Ovary (tissue), 10 donors: Measurements from ENCODE around the gene PMM2. TPM values are rescaled to one million over a fixed set of nuclear protein-coding genes. Genes with fewer than 3 reads are reported as not detected.
"Not testable (repeated sequence)": the region's sequence is repeated elsewhere in the genome, so short reads cannot be mapped to it uniquely, and the experiment has no call there.

Source experiments
- DNase-seq, 5 donors: peaks; one replicate each; pipeline ENCODE4 v3.0.0-alpha.2; 2019 to 2020
- H3K27ac ChIP-seq, 2 donors: fragments of 200-600 bp; one replicate each; pipeline versions ENCODE4 v1.5.1 to v1.8.0; 2019 to 2022
- H3K27me3 ChIP-seq: fragments of 200-600 bp; one replicate; pipeline ENCODE4 v1.8.0; 2022
- H3K36me3 ChIP-seq: fragments of 200-600 bp; sonication (generic); one replicate; pipeline ENCODE4 v1.5.1; 2019
- H3K4me1 ChIP-seq: one replicate; pipeline ENCODE4 v1.8.1; 2013; ENCODE audit warnings: mild to moderate bottlenecking, moderate library complexity; ENCODE audit not compliant: insufficient read depth
- H3K4me3 ChIP-seq: fragments of 200-600 bp; sonication (generic); one replicate; pipeline ENCODE4 v1.5.1; 2017
- H3K9me3 ChIP-seq, 2 donors: fragments of 200-600 bp in 1 of 2; sonication (generic) in 1 of 2; one replicate each; pipeline versions ENCODE4 v1.5.1 to v1.8.1; 2013 to 2019; ENCODE audit warnings: mild to moderate bottlenecking in 1 of 2, moderate library complexity in 1 of 2
- EP300 ChIP-seq: sonication (generic); formaldehyde crosslinking; IDR thresholded peaks from one replicate; pipeline ENCODE4 v1.6.1; 2017; ENCODE audit warnings: antibody characterized with exemption
- POLR2A ChIP-seq: fragments of 450-650 bp; IDR thresholded peaks from one replicate; pipeline ENCODE4 v1.6.1; 2017; ENCODE audit warnings: antibody characterized with exemption, mild to moderate bottlenecking, moderate library complexity
- WGBS, 3 donors: extraction: QIAGEN DNeasy Blood & Tissue Kit in 1 of 3; methylation state at CpG; one replicate each; pipeline versions ENCODE4 v1.1.5 to v1.1.7; 2013 to 2017; 5-methylcytosine and 5-hydroxymethylcytosine counted together
- intact Hi-C, 4 donors: fragments of 100-400 bp; cut with DNase I; formaldehyde crosslinking; loops; one replicate each; pipeline versions ENCODE4 v1.11.0 to v1.15.1; 2022 to 2023
- long read RNA-seq, 3 donors: library from polyadenylated mRNA in 2 of 3; unstranded in 2 of 3; transcript quantifications; one replicate each; pipeline ENCODE4 v2.0.0 and lab custom pipeline, GENCODE V29; 2021 to 2026
- polyA plus RNA-seq, 2 donors: library from polyadenylated mRNA; stranded (reverse); fragments of 200-250 nt in 1 of 2; fragments of 350-450 nt in 1 of 2; fragmentation: Illumina TruSeq in 1 of 2; extraction: RNeasy Lipid Tissue Mini Kit (QIAGEN cat#74804) in 1 of 2; gene quantifications; one replicate each; pipeline ENCODE4 v1.2.3, GENCODE V29; 2013 to 2014
- total RNA-seq, 7 donors: library from RNA; depleted of rRNA in 2 of 7; stranded (reverse); fragments of >200 nt in 2 of 7; fragmentation: NEBNext Ultra II Directional in 3 of 7; extraction: Animal tissue kit (Norgen Biotek cat#: 25700) in 3 of 7; gene quantifications; one replicate each; pipeline versions ENCODE4 v1.1.0 to v1.2.4, GENCODE V29; 2016 to 2023
- TF ChIP-seq, protein P1 (sequence below), 3 donors: fragments of 450-650 bp in 2 of 3; fragments of 200-600 bp in 1 of 3; IDR thresholded peaks; one replicate each; pipeline versions ENCODE4 v1.5.1 to v1.8.0; 2016 to 2022; ENCODE audit warnings: antibody characterized with exemption in 3 of 3, mild to moderate bottlenecking in 1 of 3
- donor health status: DM: no; HTN: no; CAD: no; lungs with moderate emphysema.
- donor health status: DM: no; HTN: no; CAD: no.
- donor health status: Bipolar disorder and iron deficiency.
- donor health status: DM: yes; HTN: yes; CAD: no.
- donor health status: DM: no; HTN: no; CAD: no.
- donor health status: DM: yes; HTN: yes; CAD: no.

The PMM2 gene
- total RNA-seq (10 to 100 TPM; 14.2 to 38.6 (median 23.1) TPM), polyA plus RNA-seq (10 to 100 TPM in 1 of 2 donors, 1 to 10 TPM in 1; 9.6 to 28.0 TPM)
- long read RNA-seq, donor 1, transcript PMM2-201 (8 exons, 2,313 nt): major isoform, 24 of 55 reads
- long read RNA-seq, donor 1, transcript PMM2-212 (7 exons, 986 nt): minor isoform, 5 of 55 reads
- long read RNA-seq, donor 1, partial matches to known transcripts: 1 of 55 reads
- long read RNA-seq, donor 1, other reads (novel, unspliced or antisense): 13 of 55 reads
- long read RNA-seq, donor 2, full-length matches to known transcripts: 4 of 179 reads
- long read RNA-seq, donor 2, partial matches to known transcripts: 166 of 179 reads
- long read RNA-seq, donor 2, other reads (novel, unspliced or antisense): 9 of 179 reads
- long read RNA-seq, donor 3, transcript PMM2-201 (8 exons, 2,313 nt): major isoform, 18 of 25 reads
- long read RNA-seq, donor 3, partial matches to known transcripts: 0 of 25 reads
- long read RNA-seq, donor 3, other reads (novel, unspliced or antisense): 1 of 25 reads

DNA sequence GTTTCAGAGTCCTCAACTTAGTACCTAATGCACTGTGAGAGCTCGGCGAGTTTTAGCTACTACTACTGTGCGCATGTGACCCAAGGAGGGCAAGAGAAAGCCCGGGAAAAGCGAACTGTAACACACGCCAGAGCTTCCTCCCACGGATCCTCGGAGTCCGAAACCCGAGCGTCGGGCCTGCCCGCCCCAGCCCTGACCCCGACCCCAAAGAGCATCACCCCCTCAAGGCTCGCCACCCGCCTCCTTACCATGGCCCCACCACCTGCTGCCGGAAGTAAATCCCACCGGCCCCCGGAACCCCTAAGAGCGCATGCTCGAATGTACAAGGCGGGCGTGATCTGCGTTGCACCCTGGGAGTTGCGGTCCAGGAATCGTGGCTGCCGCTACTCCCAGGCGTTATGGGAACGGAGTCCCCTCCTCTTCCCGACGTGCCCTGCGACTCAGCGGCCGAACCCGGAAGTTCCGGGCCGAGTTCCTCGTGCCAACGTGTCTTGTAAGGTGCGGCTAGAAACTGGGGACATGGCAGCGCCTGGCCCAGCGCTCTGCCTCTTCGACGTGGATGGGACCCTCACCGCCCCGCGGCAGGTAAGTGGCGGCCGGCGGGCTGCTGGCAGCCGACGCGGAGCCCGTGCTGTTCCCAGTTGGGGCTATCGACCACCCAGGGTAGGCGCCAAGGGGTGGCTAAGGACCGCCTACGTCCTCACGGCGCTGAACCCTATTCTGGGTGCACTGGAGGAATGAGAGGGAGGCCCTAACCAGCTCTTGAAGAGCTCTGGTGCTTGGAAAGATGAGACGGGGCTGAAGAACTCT, at the start of gene PMM2, which contains the start of gene TMEM186:
PMM2 (plus strand) TSS at position 476 of the 810 bp plus-strand sequence; CDS start at position 520, 44 bp downstream.
TMEM186 (minus strand) TSS at position 276 of the 810 bp plus-strand sequence; CDS start at position 251, 25 bp downstream.
- Histone ChIP-seq H3K27me3 (no peaks in the 10 kb centered on the region), H3K4me1 (peaks cover 3% of the 10 kb centered on the region), H3K27ac (peak within 1 kb of the TSS in 1 of 2 donors; percentile 43), H3K36me3 (no peaks in the 10 kb centered on the region), H3K4me3 (peak within 1 kb of the TSS; percentile 94), H3K9me3 (no peaks in the 10 kb centered on the region)
- WGBS, 3 donors: 0% methylated on average over 61 of the region's 61 CpGs
- TF ChIP-seq, protein P1, sequence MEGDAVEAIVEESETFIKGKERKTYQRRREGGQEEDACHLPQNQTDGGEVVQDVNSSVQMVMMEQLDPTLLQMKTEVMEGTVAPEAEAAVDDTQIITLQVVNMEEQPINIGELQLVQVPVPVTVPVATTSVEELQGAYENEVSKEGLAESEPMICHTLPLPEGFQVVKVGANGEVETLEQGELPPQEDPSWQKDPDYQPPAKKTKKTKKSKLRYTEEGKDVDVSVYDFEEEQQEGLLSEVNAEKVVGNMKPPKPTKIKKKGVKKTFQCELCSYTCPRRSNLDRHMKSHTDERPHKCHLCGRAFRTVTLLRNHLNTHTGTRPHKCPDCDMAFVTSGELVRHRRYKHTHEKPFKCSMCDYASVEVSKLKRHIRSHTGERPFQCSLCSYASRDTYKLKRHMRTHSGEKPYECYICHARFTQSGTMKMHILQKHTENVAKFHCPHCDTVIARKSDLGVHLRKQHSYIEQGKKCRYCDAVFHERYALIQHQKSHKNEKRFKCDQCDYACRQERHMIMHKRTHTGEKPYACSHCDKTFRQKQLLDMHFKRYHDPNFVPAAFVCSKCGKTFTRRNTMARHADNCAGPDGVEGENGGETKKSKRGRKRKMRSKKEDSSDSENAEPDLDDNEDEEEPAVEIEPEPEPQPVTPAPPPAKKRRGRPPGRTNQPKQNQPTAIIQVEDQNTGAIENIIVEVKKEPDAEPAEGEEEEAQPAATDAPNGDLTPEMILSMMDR (IDR thresholded peaks at IDR 0.05): peak in 1 of 3 donors; percentile 24
- TF ChIP-seq EP300 (no peak), POLR2A (peak; percentile 32)
- DNase-seq: peak; percentile 94 to 96 (median 94)
- intact Hi-C loops: loop anchor here in 2 of 4 donors (2.0 to 10.0 kb wide), 4 partner anchors 49 to 123 kb away; partner anchors contain the start of gene ABAT (in 1 of the 2)

DNA sequence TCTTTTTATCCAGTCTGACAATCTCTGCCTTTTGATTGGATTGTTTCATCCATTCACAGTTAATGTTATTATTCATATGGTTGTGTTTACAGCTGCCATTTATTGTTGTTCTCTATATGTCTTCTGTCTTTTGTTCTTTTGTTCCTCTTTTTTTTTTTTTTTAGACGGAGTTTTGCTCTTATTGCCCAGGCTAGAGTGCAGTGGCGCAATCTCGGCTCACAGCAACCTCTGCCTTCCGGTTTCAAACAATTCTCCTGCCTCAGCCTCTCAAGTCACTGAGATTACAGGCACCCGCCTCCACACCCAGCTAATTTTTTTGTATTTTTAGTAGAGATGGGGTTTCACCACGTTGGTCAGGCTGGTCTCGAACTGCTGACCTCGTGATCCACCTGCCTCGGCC, 48.7 kb upstream of the PMM2 start:
- not testable (repeated sequence) for H3K4me3 ChIP-seq, H3K36me3 ChIP-seq, H3K4me1 ChIP-seq, H3K9me3 ChIP-seq, DNase-seq, H3K27me3 ChIP-seq, H3K27ac ChIP-seq
- intact Hi-C loops: loop anchor here in 1 of 4 donors (2.0 kb wide), 1 partner anchor 48 kb away; the partner anchor contains the start of genes PMM2 and TMEM186
- WGBS, 3 donors: 94 to 96% (median 95%) methylated on average over 9 of the region's 9 CpGs

DNA sequence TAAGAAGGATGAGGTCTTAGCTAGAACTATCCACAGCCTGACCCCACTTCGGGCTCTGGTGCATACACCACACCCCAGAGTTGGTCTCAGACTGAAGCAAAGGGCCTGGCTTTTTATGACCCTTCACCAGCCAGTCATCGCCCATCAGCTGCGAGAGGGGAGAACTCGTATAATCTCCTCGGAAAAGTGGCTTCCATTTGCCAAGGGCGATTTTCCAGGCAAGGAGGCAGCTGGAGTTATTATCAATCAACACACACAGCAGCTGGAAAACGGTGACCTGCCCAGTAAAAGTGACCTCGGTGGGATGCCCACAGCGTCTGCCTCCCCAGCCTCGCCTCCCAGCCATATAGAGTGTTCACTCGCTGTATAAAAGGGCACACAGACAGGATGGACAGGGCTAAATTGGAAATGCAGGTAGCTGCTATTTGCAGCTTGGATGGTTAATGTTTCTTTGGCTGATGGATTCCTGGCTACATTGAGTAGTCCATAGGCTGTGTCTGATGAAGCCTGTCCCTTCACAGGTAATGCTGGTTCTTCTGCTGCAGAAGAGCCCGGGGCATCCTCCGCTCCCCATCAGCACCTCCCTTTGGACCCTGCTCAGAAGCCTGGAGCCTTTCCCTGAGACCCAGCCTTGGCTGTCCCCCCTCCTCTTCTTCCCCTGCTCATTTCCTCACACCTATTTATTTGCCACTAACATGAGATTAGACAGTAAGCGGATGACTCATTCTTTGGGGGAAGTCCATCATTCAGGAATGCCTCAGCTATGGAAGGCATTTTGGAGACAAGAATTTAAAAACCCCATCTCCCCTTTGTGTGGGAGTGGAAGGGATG, 45.9 kb upstream of the PMM2 start:
- no peak for DNase-seq
- Histone ChIP-seq H3K4me3 (no peak overlapping the region), H3K27me3 (no peaks in the 10 kb centered on the region), H3K4me1 (no peaks in the 10 kb centered on the region), H3K36me3 (no peaks in the 10 kb centered on the region), H3K9me3 (no peaks in the 10 kb centered on the region), H3K27ac (no peak overlapping the region)
- intact Hi-C loops: no loop called here
- TF ChIP-seq POLR2A (no peak), EP300 (no peak)
- TF ChIP-seq, protein P1 (IDR thresholded peaks at IDR 0.05): no peak
- 70 to 71% (median 71%) methylated on average over 14 of the region's 14 CpGs for WGBS, 3 donors

GRCh38 chr16:8752706-8753105, 44.9 kb upstream of the PMM2 start:
- H3K36me3 ChIP-seq: no peaks in the 10 kb centered on the region
- intact Hi-C loops: no loop called here

More at GRCh38 chr16:8752706-8753105, 44.9 kb upstream of the PMM2 start:
- TF ChIP-seq EP300: no peak
- TF ChIP-seq POLR2A: no peak
- TF ChIP-seq, protein P1 (IDR thresholded peaks at IDR 0.05): no peak
- no peak overlapping the region for H3K27ac ChIP-seq
- 36 to 61% (median 39%) methylated on average over 2 of the region's 2 CpGs for WGBS, 3 donors
- no peaks in the 10 kb centered on the region for H3K9me3 ChIP-seq
- H3K4me3 ChIP-seq: no peak overlapping the region
- DNase-seq: no peak
- no peaks in the 10 kb centered on the region for H3K27me3 ChIP-seq
- no peaks in the 10 kb centered on the region for H3K4me1 ChIP-seq
